ENCODE results near the gene SLC19A1.

The SLC19A1 gene

DNA sequence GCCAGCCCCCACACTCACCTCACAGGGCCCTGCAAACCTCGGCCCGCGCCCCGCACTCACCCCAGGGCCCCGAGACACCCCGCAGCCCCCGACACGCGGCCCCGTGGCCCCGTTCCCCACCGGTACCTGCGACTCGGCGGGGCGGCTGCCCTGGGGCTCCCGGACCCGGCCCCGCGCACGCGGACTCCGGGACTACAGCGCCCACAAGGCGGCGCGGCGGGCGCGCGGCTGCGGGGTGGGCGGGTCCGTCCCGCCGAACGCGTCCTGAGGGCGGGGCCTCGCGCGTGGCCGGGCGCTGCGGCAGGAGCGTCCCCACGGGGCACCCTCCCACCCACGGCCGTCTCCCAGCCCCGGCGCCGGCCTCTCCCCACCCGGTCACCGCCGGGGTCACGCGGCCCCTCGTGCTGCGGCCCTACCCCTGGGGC is at the start of gene SLC19A1:
SLC19A1 (minus strand) TSS at position 199 of the 425 bp plus-strand sequence. CDS start 4,481 bp downstream, outside the sequence.
- no peak for DNase-seq (ENCODE audit: low read depth, low spot score)

DNA sequence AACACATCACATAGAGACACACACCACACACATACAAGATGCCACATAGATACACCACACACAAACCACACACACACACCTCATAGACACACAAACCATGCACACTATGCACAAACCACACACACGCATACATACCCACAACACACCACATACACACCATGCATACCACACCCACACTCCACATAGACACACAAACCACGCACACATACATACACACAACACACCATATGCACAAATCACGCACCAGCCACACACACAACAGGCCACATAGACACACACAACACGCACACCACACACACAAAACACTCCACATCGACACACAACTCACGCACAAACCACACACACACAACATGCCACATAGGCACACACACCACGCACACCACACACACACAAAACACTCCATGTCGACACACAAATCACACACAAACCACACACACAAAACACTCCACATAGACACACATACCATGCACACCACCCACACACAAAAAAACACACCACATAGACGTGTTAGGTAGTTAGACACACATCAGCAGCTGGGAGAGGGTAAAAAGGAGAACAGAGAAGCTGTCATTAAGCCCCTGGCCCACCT is 49.5 kb upstream of the SLC19A1 start:
- DNase-seq (ENCODE audit: low read depth, low spot score): no peak

DNA sequence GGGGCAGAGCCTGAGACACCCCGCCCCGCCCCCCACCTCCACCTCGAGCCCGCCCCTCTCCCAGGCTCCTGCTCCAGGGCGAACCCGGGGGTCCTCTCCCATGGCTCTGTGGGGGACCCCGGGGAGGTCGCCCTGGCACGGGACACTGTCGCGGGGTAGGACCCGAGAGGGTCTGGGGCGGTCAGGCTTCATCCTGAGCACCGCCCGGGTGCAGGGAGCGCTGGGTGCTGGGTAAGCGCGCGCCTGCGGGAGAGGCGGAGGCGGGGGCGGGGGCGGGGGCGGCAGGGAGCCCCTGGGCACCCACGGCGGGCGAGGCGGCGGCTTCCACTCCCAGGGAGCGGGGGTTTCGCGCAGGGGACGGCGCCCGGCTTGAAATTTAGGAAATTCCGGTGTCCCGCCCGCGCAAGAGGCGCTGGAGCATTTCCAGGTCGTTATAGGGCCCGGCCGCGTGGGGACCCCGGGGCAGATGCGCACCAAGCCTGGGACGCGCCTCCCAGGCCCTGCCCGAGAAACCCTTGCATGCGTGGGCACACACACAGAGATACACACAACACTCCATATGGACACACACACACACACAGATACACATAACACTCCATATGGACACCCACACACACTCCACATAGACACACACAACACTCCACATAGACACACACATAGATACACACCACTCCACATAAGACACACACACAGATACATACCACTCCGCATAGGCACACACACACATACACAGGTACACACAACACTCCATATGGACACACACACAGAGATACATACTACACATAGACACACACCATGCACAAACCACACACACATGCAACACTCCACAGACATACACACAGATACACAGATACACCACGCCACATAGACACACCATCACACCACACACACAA is 48.7 kb upstream of the SLC19A1 start:
- DNase-seq (ENCODE audit: low read depth, low spot score): no peak

DNA sequence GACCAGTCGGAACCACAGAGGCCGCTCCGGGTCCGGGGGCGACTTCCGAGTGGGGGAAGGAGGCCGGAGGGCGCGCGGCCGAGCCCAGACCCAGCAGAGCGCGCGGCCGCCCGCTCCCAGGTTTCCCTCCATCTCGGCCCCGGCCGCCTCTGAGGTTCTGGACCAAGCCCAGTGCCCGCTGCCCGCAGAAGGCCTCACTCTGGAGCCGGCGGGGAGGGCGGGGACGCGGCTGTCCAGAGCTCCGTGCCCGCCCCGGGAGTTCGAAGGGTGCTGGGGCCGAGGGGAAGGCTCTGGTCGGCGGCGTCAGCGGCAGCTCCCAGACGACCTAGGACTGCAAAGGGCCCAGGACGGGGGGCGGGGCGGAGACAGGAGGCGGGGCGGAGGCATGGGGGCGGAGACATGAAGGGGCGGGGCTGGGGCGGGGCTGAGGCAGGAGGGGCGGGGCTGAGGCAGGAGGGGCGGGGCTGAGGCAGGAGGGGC is 48.0 kb upstream of the SLC19A1 start:
- DNase-seq (ENCODE audit: low read depth, low spot score): no peak

DNA sequence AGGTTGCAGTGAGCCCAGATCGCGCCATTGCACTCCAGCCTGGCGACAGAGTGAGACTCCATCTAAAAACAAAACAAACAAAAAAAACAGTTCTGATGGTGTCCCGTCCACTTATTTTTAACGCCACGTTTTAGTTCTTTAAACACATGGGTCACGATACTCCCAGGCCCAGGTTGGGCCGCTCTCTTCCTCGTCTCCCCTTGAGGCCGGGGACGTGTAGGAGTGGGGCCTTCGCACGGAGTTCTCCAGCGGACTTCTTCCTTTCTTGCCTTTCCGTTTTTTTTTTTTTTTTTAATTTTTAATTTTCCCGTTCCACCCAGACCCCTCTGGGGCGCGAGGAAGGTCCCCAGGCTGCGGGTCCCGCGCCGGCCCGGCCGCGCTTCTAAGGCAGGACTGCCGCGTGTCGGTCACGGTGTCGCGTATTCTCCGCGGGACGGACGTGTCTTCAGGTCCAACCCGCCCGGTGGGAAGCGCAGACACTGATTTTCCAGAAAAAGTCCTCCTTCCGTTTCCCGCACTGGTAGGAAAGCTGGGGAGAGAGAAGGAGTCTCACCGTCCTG is 47.5 kb upstream of the SLC19A1 start:
- no peak for DNase-seq (ENCODE audit: low read depth, low spot score)

DNA sequence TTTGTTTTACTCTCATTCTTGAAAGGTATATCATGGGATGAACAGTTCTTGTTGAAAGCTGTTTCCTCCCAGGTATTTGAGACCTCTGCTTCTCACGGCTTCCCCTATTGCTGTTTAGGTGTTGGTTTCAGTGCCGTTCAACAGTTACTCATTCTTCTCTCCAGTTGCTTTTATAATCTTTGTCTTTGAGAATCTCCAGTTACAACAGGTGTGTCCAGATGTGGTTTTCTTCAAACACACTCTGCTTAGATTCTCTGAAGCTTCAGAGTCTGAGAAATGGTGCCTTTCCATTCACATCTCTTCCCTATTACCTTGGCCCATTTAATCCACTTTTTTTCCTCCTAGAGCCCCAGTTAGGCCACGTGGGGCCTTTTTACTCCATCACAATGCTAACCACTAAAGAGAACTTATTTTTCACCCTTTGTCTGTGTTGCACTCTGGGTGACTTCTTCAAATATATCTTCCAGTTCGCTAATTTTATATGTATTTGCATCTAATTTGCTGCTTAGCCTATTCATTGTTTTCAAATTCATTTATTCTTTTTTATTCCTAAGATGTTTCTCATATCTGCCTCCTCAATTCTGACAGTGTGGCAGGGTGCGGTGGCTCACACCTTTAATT is 46.7 kb upstream of the SLC19A1 start:
- DNase-seq (ENCODE audit: low read depth, low spot score): no peak

DNA sequence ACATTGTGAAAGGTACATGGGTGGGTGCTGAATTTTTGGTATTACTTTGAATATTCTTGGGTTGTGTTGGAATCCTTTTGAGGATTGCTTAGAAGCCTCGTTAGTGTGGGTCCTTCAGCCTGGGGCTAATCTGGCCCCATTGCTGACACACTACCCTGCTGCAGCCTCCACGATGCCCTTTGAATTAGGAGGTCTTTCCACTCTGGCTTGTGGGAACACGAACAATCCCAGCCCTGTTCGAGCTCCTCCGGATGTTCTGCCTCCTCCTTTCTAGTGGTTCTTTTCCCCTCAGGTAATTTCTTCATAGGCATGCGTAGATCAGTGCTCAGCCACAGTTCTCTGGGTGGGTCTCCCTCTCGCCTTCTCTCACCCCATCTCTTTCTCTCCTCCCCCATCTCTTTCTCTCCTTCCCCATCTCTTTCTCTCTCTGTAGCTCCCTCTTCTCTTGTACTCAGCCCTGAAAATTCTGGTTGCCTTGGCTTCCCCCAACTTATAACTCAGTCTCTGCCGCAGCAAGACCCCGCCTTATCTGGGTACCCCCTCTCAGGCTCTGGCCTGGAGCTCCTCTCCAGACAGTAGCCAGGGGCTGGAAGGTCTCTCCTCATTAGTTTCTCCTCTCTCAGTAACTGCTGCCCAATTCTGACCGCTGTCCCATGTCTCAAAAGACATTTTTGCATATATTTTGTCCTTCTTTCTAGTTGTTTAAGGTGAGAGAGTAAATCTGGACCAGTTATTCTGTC is 46.0 kb upstream of the SLC19A1 start:
- DNase-seq (ENCODE audit: low read depth, low spot score): no peak

DNA sequence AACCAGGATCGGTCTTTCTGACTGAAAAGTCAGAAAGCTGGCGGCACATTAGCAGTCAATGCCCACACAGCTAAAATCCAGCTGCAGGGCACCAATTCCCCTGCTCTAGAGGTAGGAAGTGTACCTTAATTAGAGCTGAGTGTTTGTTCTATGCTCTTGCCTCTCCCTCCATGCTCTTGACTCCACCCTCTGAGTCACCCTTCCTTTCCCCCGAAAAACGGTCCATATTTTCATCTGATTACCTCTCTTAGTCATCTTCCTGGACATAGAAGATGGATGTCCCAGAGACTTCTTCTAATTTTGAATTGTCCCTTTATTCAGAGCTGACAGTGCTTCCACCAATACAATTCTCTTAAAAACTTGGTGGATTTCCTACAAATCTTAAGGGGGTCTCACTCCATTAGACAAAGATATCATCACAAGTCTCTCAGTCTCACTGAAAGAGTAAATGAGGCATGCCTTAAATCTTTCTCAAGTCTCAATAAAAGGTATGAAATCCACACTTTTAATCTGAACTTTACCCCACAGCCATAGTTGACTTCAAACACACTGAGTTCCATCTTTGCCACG is 44.1 kb upstream of the SLC19A1 start:
- DNase-seq (ENCODE audit: low read depth, low spot score): no peak

DNA sequence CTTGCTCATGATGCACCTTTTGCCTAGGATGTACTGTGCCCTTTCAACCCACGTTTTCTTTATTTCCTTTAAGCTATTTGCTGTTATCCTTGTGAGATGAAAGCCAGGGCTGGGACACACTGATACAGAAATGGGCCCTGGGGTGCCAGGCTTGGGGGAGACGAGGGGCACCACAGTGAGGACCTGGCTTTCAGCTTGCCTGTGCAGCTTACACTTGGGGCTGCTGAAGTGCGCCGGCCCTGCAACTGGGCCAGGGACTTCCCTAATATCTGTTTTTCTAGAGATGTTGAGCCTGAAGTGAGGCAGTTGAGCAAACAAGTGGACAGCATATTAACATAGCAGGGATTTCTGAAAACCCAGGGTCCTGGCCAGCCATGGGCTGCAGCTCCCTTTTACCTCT is 42.5 kb upstream of the SLC19A1 start:
- no peak for DNase-seq (ENCODE audit: low read depth, low spot score)

DNA sequence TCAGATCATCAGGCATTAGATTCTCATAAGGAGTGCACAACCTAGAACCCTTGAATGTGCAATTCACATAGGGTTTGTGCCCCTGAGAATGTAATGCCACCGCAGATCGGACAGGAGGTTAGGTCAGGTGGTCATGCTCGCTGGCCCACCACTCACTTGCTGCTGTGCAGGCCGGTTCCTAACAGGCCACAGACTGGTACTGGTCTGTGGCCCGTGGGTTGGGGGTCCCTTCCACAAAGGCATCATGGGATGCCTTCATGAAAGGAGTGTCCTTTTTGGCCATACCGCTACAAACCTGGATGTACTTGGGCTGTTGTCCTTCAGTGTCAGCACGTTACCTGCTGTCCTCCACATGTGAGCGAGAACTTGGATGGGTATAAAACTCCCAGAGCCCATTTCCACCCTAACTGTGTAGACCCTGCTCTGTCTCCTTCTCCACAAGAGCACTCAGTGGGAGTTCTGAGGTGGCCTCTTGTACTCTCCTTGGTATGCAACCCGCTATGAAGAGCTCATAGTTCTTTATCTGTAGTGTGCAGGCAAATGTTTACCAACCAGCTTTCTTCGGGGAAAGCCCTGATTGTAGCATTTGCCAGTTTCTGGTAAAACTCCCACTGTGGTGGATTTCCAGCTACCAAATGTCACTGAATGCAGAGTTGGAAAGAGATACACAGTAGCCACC is 41.7 kb upstream of the SLC19A1 start:
- no peak for DNase-seq (ENCODE audit: low read depth, low spot score)

DNA sequence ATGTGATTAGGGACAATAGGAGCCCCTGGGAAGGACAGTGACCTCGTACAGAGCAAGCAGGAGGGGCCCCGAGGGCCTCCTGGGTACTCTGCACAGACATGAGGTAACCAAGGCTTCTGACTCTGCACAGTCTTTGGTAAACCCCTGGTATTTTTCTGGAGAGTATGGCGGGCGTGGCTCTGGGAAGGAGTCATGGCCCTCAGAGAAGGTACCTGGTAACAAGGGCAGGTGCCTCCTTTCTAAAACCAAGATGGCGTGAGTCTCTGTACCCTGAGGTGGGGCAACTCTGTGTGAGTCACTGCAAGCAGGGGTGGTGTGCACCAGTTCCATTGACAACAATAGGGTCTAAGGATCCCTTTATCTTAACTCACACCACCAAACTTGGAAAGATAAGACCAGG is 39.9 kb upstream of the SLC19A1 start:
- DNase-seq (ENCODE audit: low read depth, low spot score): no peak

DNA sequence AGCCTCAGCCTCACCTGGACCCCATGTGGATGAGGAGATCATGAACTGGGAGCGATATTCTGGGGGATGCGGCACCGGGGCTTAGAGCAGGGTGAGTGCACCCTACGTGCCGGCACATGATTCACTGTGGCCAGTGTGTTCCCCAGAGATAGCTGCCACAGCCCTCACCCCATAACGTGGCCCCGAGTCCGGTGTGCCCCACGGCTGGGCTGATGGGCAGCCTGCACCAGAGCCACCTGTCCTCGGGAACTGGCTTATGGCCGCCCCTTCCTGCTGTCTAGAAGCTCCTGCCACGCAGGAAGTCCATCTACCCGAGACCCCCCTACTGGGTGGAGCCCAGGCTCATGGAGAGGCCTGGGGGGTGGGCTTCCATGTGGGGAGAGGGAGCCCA is 39.1 kb upstream of the SLC19A1 start:
- no peak for DNase-seq (ENCODE audit: low read depth, low spot score)

DNA sequence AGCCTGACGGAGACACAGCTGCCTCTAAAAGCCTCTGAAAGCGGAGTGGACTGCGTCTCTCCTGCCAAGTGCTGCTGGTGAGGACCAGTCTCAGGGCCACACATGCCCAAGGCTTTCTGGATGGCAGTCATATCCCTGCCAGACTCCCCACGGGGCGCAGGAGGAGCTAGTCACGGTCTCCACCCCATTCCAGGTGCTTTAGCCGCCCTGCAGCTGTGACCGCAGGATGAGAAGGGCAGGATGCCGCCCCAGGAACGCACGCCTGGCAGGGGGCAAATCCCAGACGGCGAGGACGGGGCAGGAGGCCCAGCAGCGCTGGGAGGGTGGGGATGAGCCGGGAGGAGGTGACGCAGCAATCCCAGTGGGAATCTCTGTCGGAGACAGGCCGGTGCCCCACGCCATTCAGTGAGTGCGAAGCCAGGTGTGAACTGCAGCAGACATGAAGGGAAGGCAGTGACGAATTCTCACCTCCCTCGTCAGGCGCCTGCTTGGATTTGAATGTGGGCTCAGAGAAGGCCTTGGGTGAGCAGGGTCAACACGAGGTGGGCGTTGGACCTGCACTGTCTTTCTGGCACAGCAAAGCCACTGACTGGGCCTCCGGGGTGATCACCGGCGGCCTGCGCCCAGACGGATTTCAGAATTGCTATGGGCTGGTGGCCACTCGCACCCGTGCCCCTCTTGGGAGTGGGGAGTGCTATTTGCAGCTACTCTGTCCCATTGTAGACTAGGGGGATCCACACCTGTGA is 38.5 kb upstream of the SLC19A1 start:
- no peak for DNase-seq (ENCODE audit: low read depth, low spot score)

DNA sequence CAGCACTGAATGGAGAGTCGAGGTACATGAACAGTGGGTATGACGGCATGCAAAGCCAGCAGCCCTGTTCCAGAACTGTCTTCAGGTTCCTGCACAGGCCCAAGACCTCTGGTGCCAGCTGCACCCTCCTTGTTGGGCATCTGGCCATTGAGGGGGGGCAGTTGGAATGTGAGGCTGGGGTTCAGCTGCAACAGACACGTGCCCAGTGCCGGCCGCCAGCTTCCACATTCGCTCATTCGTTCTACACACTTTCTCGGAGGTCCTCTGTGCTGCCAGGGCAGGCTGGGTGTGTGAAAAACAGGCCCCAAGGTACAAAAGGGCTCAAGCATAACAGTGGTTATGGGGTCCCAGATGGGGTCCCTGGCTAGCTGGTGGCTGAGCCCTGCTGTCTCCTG is 37.9 kb upstream of the SLC19A1 start:
- DNase-seq (ENCODE audit: low read depth, low spot score): no peak

DNA sequence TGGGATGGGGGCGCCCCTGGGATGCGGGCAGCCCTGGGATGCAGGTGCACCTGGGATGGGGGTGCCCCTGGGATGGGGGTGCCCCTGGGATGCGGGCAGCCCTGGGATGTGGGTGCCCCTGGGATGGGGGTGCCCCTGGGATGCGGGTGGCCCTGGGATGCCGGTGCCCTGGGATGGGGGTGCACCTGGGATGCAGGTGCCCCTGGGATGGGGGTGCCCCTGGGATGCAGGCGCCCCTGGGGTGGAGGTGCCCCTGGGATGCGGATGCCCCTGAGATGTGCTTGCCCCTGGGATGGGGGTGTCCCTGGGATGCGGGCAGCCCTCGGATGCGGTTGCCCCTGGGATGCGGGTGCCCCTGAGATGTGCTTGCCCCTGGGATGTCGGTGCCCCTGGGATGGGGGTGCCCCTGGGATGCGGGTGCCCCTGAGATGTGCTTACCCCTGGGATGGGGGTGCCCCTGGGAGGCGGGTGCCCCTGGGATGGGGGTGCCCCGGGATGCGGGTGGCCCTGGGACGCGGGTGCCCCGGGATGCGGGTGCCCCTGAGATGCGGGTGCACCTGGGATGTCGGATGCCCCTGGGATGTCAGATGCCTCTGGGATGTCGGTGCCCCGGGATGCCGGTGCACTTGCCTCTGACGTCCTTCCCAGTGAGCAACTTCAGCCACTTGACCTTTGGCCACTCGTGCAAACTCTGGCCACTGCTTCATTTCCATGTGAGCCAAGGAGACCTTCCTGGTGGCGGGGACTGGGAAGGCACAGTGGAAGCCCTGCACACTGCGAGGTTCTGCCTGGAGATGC is 37.3 kb upstream of the SLC19A1 start:
- DNase-seq (ENCODE audit: low read depth, low spot score): no peak

DNA sequence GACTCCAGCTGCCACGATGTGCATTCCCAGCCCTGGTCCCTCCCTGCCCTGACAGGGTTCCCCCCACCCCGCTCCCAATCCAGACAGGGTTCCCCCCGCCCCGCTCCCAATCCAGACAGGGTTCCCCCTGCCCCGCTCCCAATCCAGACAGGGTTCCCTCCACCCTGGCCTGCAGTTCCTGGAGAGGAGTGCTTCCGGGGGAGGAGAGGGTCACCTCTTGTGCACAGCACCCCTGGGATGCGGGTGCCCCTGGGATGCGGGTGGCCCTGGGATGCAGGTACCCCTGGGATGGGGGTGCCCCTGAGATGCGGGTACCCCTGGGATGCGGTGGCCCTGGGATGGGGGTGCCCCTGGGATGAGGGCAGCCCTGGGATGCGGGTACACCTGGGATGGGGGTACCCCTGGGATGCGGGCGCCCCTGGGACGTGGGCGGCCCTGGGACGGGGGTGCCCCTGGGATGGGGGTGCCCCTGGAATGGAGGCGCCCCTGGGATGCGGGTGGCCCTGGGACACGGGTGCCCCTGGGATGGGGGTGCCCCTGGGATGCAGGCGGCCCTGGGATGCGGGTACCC is 36.7 kb upstream of the SLC19A1 start:
- no peak for DNase-seq (ENCODE audit: low read depth, low spot score)

DNA sequence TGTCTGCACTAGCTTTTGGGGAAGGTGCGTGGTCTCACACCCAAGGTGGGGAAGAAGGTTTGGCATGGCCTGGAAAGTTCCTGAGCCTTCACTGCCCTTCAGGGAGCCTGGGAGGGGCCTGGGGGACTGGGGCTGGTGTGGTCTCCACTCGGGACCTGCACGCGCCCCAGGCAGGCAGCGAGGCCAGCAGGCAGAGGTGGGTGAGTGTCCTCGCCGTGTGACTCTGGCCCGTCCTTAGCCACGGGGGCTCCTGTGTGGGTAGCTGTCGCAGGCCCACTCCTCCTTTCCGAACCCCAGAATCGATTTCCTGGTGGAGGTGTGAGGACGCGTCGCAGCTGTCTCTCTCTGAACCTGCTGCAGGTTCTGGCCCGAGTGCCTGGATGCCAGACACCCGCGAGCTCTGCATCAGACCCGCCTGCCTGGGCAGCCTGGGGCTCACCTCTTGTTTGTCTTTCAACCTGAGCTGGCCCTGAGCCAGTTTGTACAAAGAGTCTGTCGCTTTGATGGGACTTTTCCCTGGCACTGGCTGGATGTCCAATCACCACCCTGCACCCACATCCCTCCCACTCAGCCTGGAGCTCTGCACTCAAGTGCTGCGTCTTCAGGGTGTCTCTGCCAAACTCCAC is 36.0 kb upstream of the SLC19A1 start:
- DNase-seq (ENCODE audit: low read depth, low spot score): no peak

DNA sequence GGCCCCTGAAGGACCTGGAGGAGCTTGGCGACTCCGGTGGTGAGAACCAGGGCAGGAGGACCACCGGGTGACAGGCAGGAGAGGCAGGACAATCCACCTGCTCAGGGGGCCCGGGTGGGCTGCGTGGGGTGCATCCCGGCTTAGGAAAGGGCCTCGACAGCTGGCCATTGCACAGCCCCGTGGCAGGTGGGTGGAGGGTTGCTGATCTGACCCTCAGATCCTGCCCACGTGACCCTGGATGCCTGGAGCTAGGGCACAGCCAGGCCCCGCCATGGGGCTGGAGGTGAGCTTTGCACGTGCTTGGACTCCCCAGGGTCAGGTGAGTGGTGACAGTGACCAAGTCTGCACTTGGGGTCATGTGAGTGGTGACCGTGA is 35.5 kb upstream of the SLC19A1 start:
- no peak for DNase-seq (ENCODE audit: low read depth, low spot score)
